Measurements from ENCODE around the gene PTPN23.
"Not testable (repeated sequence)": the region's sequence is repeated elsewhere in the genome, so short reads cannot be mapped to it uniquely, and the experiment has no call there.

PTPN23 gene

GRCh38 chr3:47444103-47444502 is 63.3 kb downstream of the PTPN23 start:
- no peak for DNase-seq (ENCODE audit: low read depth, low spot score)

- no peak for DNase-seq (ENCODE audit: low read depth, low spot score)
These were observed 71.8 kb downstream of the PTPN23 start for GRCh38 chr3:47452453-47453215.

- DNase-seq (ENCODE audit: low read depth, low spot score) = no peak
These were observed 75.1 kb downstream of the PTPN23 start for GRCh38 chr3:47455806-47456452.

GRCh38 chr3:47456984-47457383 is 76.2 kb downstream of the PTPN23 start:
- no peak for DNase-seq (ENCODE audit: low read depth, low spot score)

- DNase-seq (ENCODE audit: low read depth, low spot score) = not testable (repeated sequence)
These were observed 78.8 kb downstream of the PTPN23 start for GRCh38 chr3:47459534-47460085.

All from astrocyte of the hippocampus (primary cell).